ENCODE measurements around the gene SPOP. TPM values are rescaled to one million over a fixed set of nuclear protein-coding genes. Genes with fewer than 3 reads are reported as not detected.

Gene SPOP
- total RNA-seq, 2 experiments from 2014 or later, result 53.4 to 60.0 TPM

GRCh38 chr17:49708515-49709183 lies 30.8 kb upstream of the SPOP start:
- ChIA-PET CTCF (interaction anchor here (0.6 to 24.6 kb wide), 38 partner anchors 8 to 301 kb away, joined by 3 to 564 read pairs (median 4); partner anchors contain the start of genes FAM117A, KAT7, NXPH3 and SPOP), POLR2A (interaction anchor here (0.6 to 2.5 kb wide), 12 partner anchors 12 to 79 kb away, joined by 3 to 20 read pairs (median 4); partner anchors contain the start of genes FAM117A and KAT7)
- DNase-seq, result peak; percentile 58
- Mint-ChIP-seq H3K9me3 (no peaks in the 10 kb centered on the region), H3K36me3 (peaks cover 25% of the 10 kb centered on the region), H3K27ac (peak overlapping the region; percentile 98), H3K4me1 (ENCODE audit: low read depth) (peaks cover 44% of the 10 kb centered on the region), H3K27me3 (no peaks in the 10 kb centered on the region), H3K4me3 (peak overlapping the region; percentile 91)
- intact Hi-C loops (cut with micrococcal nuclease), result loop anchor here (1.0 to 10.0 kb wide), 10 partner anchors 9 to 286 kb away; partner anchors contain the start of genes DLX3, FAM117A, KAT7 and SPOP

DNA sequence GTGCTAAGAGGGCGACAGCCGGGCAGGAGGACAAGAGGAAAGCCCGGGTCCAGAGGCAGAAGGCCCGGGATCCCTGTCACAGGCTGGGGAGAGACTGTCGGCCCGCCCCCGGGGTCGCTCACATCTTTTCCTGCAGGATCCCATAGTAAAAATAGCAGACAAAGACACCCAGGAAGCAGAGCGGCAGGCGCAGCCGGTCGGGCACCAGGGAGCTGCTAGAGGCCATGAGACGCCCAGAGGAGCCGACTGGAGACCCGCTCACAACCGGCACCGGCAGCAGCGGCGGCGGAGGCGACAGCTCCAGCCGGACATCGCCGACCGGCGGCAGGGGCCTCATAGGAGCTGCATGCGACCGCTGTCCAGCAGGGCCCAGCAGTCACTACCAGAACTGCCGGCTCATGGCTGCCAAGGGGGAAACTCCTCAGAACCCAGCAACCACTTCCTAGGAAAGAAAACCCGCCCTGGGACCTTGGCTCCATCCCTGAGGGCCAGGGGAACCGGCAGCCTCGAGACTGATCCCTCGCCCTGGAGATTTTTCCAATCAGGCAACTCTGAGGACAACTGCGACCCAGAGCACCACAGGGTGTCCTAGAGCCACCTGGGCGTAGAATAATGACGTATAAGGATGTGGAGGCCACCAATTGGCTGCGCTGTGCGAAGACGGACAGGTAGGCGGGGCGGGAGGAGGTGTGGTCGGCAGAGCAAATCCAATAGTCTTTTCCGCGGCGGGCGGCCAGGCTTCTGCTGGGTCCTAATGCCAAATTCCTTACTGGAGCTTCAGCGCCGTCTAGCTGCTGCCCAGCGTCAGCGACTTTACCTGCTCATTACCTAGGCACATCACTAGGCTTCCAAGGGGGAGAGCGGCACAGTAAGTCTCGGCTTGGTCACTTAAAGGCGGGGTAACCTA lies 30.0 kb upstream of the SPOP start, which contains the start of gene SLC35B1:
SLC35B1 (minus strand) TSS at position 357 of the 907 bp plus-strand sequence; CDS start at position 226, 131 bp downstream.
- Mint-ChIP-seq H3K4me1 (ENCODE audit: low read depth) (peaks cover 42% of the 10 kb centered on the region), H3K27me3 (no peaks in the 10 kb centered on the region), H3K27ac (peak within 1 kb of the TSS; percentile 98), H3K36me3 (peaks cover 26% of the 10 kb centered on the region), H3K9me3 (no peaks in the 10 kb centered on the region), H3K4me3 (peak within 1 kb of the TSS; percentile 91)
- peak; percentile 99 for DNase-seq
- intact Hi-C loops (cut with micrococcal nuclease), result loop anchor here (1.0 to 10.0 kb wide), 10 partner anchors 9 to 287 kb away; partner anchors contain the start of genes DLX3, FAM117A, KAT7 and SPOP
- CTCF ChIA-PET, result interaction anchor here (0.6 to 24.6 kb wide), 37 partner anchors 9 to 300 kb away, joined by 3 to 564 read pairs (median 5); partner anchors contain the start of genes FAM117A, KAT7, NXPH3 and SPOP
- POLR2A ChIA-PET, result interaction anchor here (0.9 to 2.5 kb wide), 16 partner anchors 8 to 144 kb away, joined by 3 to 20 read pairs (median 4); partner anchors contain the start of genes FAM117A and KAT7

GRCh38 chr17:49707246-49707607 lies 29.3 kb upstream of the SPOP start:
- H3K9me3 Mint-ChIP-seq, result no peaks in the 10 kb centered on the region
- peaks cover 42% of the 10 kb centered on the region for H3K4me1 Mint-ChIP-seq (ENCODE audit: low read depth)
- intact Hi-C loops (cut with micrococcal nuclease), result loop anchor here (10.0 kb wide), 1 partner anchor 288 kb away; the partner anchor contains the start of gene DLX3
- peak; percentile 39 for DNase-seq
- POLR2A ChIA-PET, result interaction anchor here (0.9 to 2.5 kb wide), 13 partner anchors 8 to 144 kb away, joined by 3 to 20 read pairs (median 4); partner anchors contain the start of genes FAM117A and KAT7
- H3K27me3 Mint-ChIP-seq, result no peaks in the 10 kb centered on the region
- peaks cover 27% of the 10 kb centered on the region for H3K36me3 Mint-ChIP-seq
- CTCF ChIA-PET, result interaction anchor here (1.0 to 24.6 kb wide), 25 partner anchors 10 to 300 kb away, joined by 3 to 564 read pairs (median 6); partner anchors contain the start of genes FAM117A, KAT7, NXPH3 and SPOP
- peak overlapping the region; percentile 98 for H3K27ac Mint-ChIP-seq
- H3K4me3 Mint-ChIP-seq, result peak overlapping the region; percentile 91

DNA sequence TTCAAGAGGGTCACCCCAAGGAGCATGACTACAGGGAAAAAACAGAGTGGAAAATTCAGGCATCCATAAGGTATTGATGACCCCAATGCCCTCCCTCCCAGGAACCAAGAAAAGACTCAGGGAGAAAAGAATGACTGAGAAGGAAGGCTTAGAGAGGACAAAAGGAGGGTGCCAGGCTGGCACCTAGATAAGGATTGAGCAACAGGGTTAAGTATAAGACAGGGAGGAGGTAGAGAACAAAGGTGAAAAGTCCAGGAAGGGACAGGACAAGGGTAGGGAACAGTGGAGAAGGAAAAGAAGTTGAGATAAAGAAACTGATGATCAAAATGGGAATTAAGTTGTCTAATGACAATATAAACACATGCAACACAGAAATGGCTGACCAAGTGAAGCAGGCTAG lies 27.4 kb upstream of the SPOP start:
- Mint-ChIP-seq H3K27ac (no peak overlapping the region), H3K4me3 (no peak overlapping the region), H3K9me3 (no peaks in the 10 kb centered on the region), H3K4me1 (ENCODE audit: low read depth) (peaks cover 42% of the 10 kb centered on the region), H3K27me3 (no peaks in the 10 kb centered on the region), H3K36me3 (peaks cover 30% of the 10 kb centered on the region)
- CTCF ChIA-PET, result interaction anchor here (1.4 to 24.6 kb wide), 4 partner anchors 8 to 146 kb away, joined by 4 to 564 read pairs (median 38); partner anchors contain the start of gene NXPH3
- no peak for DNase-seq
- intact Hi-C loops (cut with micrococcal nuclease), result loop anchor here (10.0 kb wide), 1 partner anchor 290 kb away; the partner anchor contains the start of gene DLX3
- POLR2A ChIA-PET, result no interaction called here

- peak; percentile 26 for DNase-seq
- Mint-ChIP-seq H3K4me1 (ENCODE audit: low read depth) (peaks cover 29% of the 10 kb centered on the region), H3K4me3 (no peak overlapping the region), H3K27ac (peak overlapping the region; percentile 49), H3K9me3 (no peaks in the 10 kb centered on the region), H3K27me3 (no peaks in the 10 kb centered on the region), H3K36me3 (peaks cover 37% of the 10 kb centered on the region)
- ChIA-PET POLR2A (no interaction called here), CTCF (interaction anchor here (0.5 to 24.6 kb wide), 6 partner anchors 7 to 148 kb away, joined by 4 to 564 read pairs (median 11); partner anchors contain the start of gene NXPH3)
- intact Hi-C loops (cut with micrococcal nuclease), result loop anchor here (10.0 kb wide), 1 partner anchor 291 kb away; the partner anchor contains the start of gene DLX3
These were observed 25.8 kb upstream of the SPOP start for GRCh38 chr17:49703557-49704277.

- Mint-ChIP-seq H3K9me3 (no peaks in the 10 kb centered on the region), H3K27ac (peak overlapping the region; percentile 11)
These were observed 23.1 kb upstream of the SPOP start for GRCh38 chr17:49700960-49701359.

DNA sequence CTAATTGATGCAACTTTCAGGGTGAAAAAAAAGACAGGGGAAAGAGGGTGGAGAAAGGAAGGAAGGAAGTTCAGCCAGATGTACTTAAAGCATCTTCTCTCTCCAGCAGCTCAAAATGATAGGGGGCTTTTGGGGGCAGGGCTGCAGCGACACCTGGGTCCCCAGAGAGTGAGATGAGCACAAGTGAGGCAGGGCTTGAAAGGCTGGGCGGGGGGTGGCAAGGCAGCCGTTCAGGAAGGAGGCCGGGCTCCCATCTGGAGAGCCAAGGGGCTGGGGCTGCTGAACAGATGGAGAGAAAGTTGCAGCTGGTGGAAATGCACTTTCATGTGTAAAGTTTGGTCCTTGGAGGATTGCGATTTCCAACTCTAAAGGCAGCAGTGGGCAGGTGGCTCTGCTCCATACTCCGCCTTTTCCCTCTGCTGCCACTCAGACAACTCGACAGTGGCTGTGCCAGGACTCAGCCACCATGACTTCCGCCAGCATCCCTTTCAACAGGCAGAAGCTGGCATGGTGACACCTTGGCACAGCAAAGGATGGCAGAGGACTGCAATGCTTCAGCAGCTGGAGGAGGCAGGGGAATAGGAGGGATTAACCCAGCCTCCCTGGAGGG lies 22.2 kb upstream of the SPOP start:
- POLR2A ChIA-PET, result interaction anchor here (1.0 kb wide), 1 partner anchor 8 kb away, joined by 3 read pairs; the partner anchor contains the start of gene SLC35B1
- peaks cover 26% of the 10 kb centered on the region for H3K36me3 Mint-ChIP-seq
- intact Hi-C loops (cut with micrococcal nuclease), result loop anchor here (5.0 to 10.0 kb wide), 2 partner anchors 288 to 295 kb away; partner anchors contain the start of genes DLX3 and PHB1
- H3K27ac Mint-ChIP-seq, result peak overlapping the region; percentile 11
- CTCF ChIA-PET, result interaction anchor here (0.7 to 24.6 kb wide), 5 partner anchors 8 to 143 kb away, joined by 3 to 564 read pairs (median 4); partner anchors contain the start of genes NXPH3 and SLC35B1
- H3K9me3 Mint-ChIP-seq, result no peaks in the 10 kb centered on the region
- DNase-seq, result no peak
- no peaks in the 10 kb centered on the region for H3K27me3 Mint-ChIP-seq
- H3K4me1 Mint-ChIP-seq (ENCODE audit: low read depth), result peaks cover 23% of the 10 kb centered on the region
- H3K4me3 Mint-ChIP-seq, result no peak overlapping the region

More at GRCh38 chr17:49700960-49701359, 23.1 kb upstream of the SPOP start:
- Mint-ChIP-seq H3K27me3 (no peaks in the 10 kb centered on the region), H3K4me1 (ENCODE audit: low read depth) (peaks cover 20% of the 10 kb centered on the region), H3K4me3 (no peak overlapping the region), H3K36me3 (peaks cover 31% of the 10 kb centered on the region)
- no peak for DNase-seq
- CTCF ChIA-PET, result interaction anchor here (1.5 to 24.6 kb wide), 2 partner anchors 14 to 129 kb away, joined by 4 to 564 read pairs; partner anchors contain the start of gene NXPH3
- intact Hi-C loops (cut with micrococcal nuclease), result loop anchor here (10.0 kb wide), 1 partner anchor 294 kb away; the partner anchor contains the start of gene DLX3
- POLR2A ChIA-PET, result no interaction called here

DNA sequence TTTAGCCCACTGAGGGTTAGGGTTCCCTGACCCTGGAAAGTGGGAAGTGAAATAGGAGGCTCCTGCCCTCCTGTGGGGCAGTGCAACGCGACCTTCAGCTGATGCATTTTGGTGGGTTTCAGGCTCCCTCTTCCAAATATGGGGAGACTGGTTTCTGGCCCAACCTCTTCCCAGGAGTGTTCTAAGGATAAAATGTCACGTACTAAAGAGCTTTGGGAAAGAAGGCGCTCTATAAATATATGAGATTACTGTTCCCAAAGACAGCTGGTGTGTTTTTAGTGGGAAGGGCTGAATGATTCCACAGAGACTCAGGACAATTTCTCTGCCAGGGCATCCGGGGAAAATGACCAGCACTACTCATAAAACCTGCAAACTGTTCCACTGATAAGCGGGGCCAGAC lies 20.1 kb upstream of the SPOP start:
- intact Hi-C loops (cut with micrococcal nuclease), result loop anchor here (5.0 kb wide), 1 partner anchor 286 kb away; the partner anchor contains the start of gene PHB1
- Mint-ChIP-seq H3K4me3 (no peak overlapping the region), H3K27me3 (no peaks in the 10 kb centered on the region), H3K27ac (no peak overlapping the region), H3K4me1 (ENCODE audit: low read depth) (peaks cover 20% of the 10 kb centered on the region), H3K9me3 (no peaks in the 10 kb centered on the region), H3K36me3 (peaks cover 18% of the 10 kb centered on the region)
- ChIA-PET CTCF (interaction anchor here (0.7 to 24.6 kb wide), 4 partner anchors 10 to 299 kb away, joined by 3 to 564 read pairs (median 36); partner anchors contain the start of genes NXPH3 and SLC35B1), POLR2A (interaction anchor here (1.2 kb wide), 1 partner anchor 129 kb away, joined by 3 read pairs; no protein-coding TSS in a partner anchor)
- no peak for DNase-seq

DNA sequence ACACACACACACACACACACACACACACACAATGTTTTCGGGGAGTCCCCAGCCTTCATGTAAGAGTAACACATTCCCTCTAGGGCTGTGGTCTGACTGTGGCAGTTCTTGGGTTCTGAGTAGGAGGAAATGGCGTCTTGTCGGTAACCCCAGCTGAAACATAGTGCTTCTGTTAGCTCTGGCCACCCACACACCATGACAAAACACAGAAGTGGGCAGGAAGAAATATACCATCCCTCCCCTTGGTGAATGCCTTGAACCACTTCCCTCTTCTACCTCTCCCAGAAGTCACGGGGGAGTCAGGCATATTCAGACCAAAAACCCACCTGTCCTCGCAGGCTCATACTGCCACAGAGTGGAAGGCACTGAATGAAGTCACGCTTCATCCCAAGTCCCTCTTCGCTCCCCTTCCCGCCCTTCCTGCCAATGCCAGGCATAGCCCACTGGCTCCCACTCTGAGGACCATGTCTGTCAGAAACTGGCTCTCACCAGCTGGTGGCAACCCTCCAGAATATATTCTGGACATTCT lies 18.4 kb upstream of the SPOP start:
- Mint-ChIP-seq H3K27me3 (no peaks in the 10 kb centered on the region), H3K27ac (peak overlapping the region; percentile 81), H3K4me1 (ENCODE audit: low read depth) (peaks cover 22% of the 10 kb centered on the region), H3K4me3 (peak overlapping the region; percentile 30), H3K9me3 (no peaks in the 10 kb centered on the region), H3K36me3 (peaks cover 14% of the 10 kb centered on the region)
- intact Hi-C loops (cut with micrococcal nuclease), result loop anchor here (1.0 to 5.0 kb wide), 7 partner anchors 12 to 284 kb away; partner anchors contain the start of genes KAT7 and PHB1
- peak; percentile 91 for DNase-seq
- POLR2A ChIA-PET, result interaction anchor here (0.6 to 2.0 kb wide), 12 partner anchors 12 to 126 kb away, joined by 3 to 9 read pairs (median 4); partner anchors contain the start of genes FAM117A, KAT7, SLC35B1 and SPOP
- CTCF ChIA-PET, result interaction anchor here (0.6 to 24.6 kb wide), 51 partner anchors 9 to 398 kb away, joined by 3 to 564 read pairs (median 5); partner anchors contain the start of genes FAM117A, NXPH3, SLC35B1 and SPOP
